K562 (cell line): ENCODE results near the gene ZNF785. TPM values are rescaled to one million over a fixed set of nuclear protein-coding genes. Genes with fewer than 3 reads are reported as not detected.
A peak's percentile ranks its signal among the peaks of the same experiment; 100 is the strongest.

Experiments
- BRF1 ChIP-seq: IDR thresholded peaks from 3 replicates; pipeline ENCODE4 v1.6.1; 2011; ENCODE audit warnings: borderline replicate concordance, mild to moderate bottlenecking; ENCODE audit not compliant: insufficient read length; ENCODE audit errors: extremely low read depth
- CHCHD3 ChIP-seq: fragments of 250-450 bp; sonication (Bioruptor Pico); IDR thresholded peaks from 2 replicates; pipeline ENCODE4 v2.1.2; 2022; ENCODE audit warnings: mild to moderate bottlenecking
- CHD4 ChIP-seq: fragments of 200-600 bp; sonication (generic); IDR thresholded peaks from 3 replicates; pipeline ENCODE4 v1.6.1; 2012; ENCODE audit warnings: low read depth, mild to moderate bottlenecking, mixed read lengths, low read length, inconsistent platforms; ENCODE audit not compliant: insufficient read depth, insufficient replicate concordance, poor library complexity, severe bottlenecking
- ELK1 ChIP-seq: sonication (generic); formaldehyde crosslinking; IDR thresholded peaks from 2 replicates; pipeline ENCODE4 v1.8.1; 2022; ENCODE audit warnings: missing genetic modification reagents
- EWSR1 ChIP-seq: fragments of 450-650 bp; IDR thresholded peaks from 2 replicates; pipeline ENCODE4 v1.6.1; 2018; ENCODE audit warnings: borderline replicate concordance, mild to moderate bottlenecking, low read depth, moderate library complexity; ENCODE audit not compliant: partially characterized antibody
- GABPA ChIP-seq: fragments of 200-800 bp; sonication (Bioruptor generic); conservative IDR thresholded peaks from 2 replicates; pipeline ENCODE4 v1.6.1; 2016; ENCODE audit warnings: low read depth, missing genetic modification characterization, missing compliant biosample characterization
- MGA ChIP-seq: fragments of 450-650 bp; IDR thresholded peaks from 2 replicates; pipeline ENCODE4 v1.6.1; 2016; ENCODE audit warnings: mild to moderate bottlenecking, moderate library complexity
- NFRKB ChIP-seq: fragments of 450-650 bp; IDR thresholded peaks from 2 replicates; pipeline ENCODE4 v1.6.1; 2016; ENCODE audit warnings: low read depth
- RBM14 ChIP-seq: fragments of 200-400 bp; formaldehyde crosslinking; IDR thresholded peaks from 2 replicates; pipeline ENCODE4 v1.6.1; 2018; ENCODE audit warnings: low read depth, mild to moderate bottlenecking, low read length, moderate library complexity, borderline replicate concordance; ENCODE audit not compliant: insufficient read depth
- ZNF3 ChIP-seq: fragments of 250-450 bp; sonication (Bioruptor Pico); IDR thresholded peaks from 2 replicates; pipeline ENCODE4 v1.5.0; 2021; ENCODE audit warnings: mild to moderate bottlenecking, moderate library complexity
- ZNF324 ChIP-seq: fragments of 250-450 bp; sonication (Bioruptor Pico); IDR thresholded peaks from 2 replicates; pipeline ENCODE4 v1.4.0; 2020; ENCODE audit warnings: mild to moderate bottlenecking
- ZNF717 ChIP-seq: fragments of 250-450 bp; sonication (Bioruptor Pico); IDR thresholded peaks from 2 replicates; pipeline ENCODE4 v1.5.0; 2021
- polyA plus RNA-seq, 8 experiments: library from polyadenylated mRNA; depleted of rRNA in 4 of 8; stranded (reverse) in 5 of 8; unstranded in 3 of 8; fragments of >200 nt; fragmentation: Nextera tagmentation in 2 of 8; fragmentation: Illumina TruSeq in 1 of 8; extraction: Ambion mirVana in 2 of 8; extraction: Trizol in 1 of 8; gene quantifications; 2 replicates each; pipeline versions ENCODE4 v1.2.1 to v1.2.3, GENCODE V29; 2011 to 2014; ENCODE audit warnings: inconsistent platforms in 1 of 8, missing spikeins in 1 of 8
- total RNA-seq, 7 experiments: library from RNA; depleted of rRNA in 6 of 7; stranded (reverse); fragments of >200 nt in 6 of 7; fragmentation: Illumina TruSeq in 2 of 7; extraction: Trizol in 2 of 7; gene quantifications; 2 replicates each; pipeline versions ENCODE4 v1.2.1 to v1.2.3, GENCODE V29; 2011 to 2021; ENCODE audit warnings: low replicate concordance in 1 of 7

The ZNF785 gene
- total and polyA plus RNA-seq, 9 of the 15 experiments (the other 6 are each of a cell fraction or from before 2014, with no cell fraction given) = 0.64 to 11.0 (median 6.4) TPM

GRCh38 chr16:30534368-30535105, 51.0 kb downstream of the ZNF785 start, which contains the start of gene ZNF747 (continued):
- TF ChIP-seq MGA = no peak
- no peak for TF ChIP-seq CHCHD3 (CRISPR knock-in tag)
- peak; percentile 88 for TF ChIP-seq GABPA (tag)
- no peak for TF ChIP-seq BRF1
- no peak for TF ChIP-seq CHD4
- TF ChIP-seq ZNF3 (CRISPR knock-in tag) = no peak
- TF ChIP-seq ZNF324 = no peak
- TF ChIP-seq EWSR1 = no peak
- TF ChIP-seq ELK1 = no peak
- no peak for TF ChIP-seq ZNF717
- TF ChIP-seq NFRKB = 0 out of 2 replicates have a peak, but pooled peaks have one; percentile 76
- no peak for TF ChIP-seq RBM14
